ENCODE results near the gene NPSR1.
"Not testable (repeated sequence)": the region's sequence is repeated elsewhere in the genome, so short reads cannot be mapped to it uniquely, and the experiment has no call there.

Gene NPSR1

DNA sequence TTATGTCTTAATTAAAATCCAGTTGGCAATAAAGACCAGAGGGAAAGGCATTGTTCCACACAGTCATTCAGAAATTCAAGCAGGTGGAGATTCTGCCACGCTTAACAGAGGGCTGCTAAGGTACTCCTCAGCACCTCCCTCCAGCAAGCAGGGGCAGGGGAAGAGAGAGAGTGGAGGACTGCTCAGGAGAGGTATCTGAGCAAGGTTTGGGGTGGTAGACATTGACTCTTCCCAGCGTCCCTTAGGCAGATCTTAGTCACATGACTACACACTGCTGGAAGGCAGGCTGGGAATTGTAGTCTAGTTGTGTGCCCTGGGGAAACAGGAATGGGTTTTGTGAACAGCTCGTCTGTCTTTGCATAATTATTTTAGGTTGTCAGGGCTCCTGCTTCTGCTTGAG lies 181.6 kb downstream of the NPSR1 start:
- DNase-seq, result no peak

DNA sequence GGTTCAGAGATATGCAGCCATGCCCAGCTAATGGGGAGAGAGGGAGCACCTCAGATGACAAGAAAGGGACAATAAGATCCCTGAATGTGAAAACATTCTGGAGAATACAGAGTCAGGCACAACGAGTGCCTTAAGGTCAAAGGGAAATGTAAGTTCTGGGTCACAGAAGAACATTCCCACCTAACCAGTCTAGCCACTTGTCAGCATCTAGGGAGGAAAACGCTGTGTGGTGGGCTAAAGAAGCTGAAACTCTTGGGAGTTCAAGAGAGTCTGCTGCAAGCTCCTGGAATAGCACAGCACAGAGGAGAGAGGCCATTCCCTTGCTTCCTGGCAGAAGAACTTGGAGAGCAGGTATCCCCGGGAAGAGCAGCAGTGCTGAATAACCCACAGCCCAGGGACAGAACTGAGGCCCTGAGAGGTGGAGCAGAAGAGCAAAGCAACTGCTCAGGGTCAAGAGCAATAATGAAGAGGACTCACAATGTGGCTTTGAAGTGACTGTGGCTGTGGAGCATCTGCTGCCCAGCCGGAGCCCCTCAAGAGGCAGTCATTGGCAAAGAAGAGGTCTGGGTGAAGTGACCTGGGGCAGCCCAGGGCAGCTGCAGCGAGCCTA lies 182.3 kb downstream of the NPSR1 start:
- no peak for DNase-seq

DNA sequence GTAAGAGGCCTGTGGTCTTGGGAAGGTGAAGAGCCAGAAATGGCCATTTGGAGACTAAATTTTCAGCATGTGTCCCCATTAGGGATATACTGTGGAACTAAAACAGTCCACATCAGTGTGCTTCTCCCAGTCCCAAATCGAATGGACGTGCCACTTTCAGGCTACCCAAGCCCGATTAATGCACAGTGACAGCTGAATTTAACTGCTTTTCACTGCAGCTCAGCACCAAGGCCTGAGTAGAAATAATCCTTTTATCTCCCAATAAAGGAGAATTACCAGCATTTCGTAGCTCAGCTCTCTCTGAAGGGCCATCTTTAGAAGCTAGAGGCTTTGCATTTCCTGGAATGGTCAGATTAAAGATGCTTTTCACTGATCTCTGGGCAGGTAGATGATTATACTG lies 183.3 kb downstream of the NPSR1 start:
- no peak for DNase-seq

DNA sequence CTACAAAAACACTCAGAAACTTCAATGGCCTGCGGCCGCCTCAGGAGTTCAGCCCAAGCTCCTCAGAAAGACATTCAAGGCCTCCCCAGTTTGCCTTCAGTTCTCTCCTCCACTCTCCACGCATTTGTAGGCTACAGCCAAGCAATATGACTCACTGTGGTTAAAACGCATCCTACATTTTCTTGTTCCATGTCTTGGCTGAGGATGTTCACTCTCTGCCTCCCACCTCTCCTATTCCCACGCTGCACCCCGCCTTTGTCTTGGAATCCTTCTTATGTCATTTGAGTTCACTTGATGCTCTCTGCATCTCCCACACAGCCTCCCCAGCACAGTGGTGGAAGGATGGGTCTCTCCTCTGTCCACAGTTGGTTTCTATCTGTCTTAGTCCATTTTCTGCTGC lies 184.8 kb downstream of the NPSR1 start:
- no peak for DNase-seq

DNA sequence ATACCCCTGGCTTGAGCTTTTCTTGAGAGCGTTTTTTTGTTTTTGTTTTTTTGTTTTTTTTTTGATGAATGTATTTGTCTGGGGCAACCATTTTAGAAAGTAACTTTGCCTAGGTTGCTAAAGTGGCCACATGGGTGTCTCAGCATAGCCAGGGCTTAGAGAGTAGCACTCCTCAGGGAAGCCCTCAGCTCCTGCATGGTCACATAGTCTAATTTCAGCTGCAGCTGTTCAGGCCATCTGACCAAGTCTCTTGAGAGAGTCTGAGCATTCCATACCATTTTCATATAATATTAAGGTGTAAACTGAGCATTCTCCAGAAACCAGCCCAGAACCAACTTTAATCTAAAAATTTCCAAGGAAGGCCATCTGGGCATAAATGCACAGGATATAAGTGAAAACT lies 186.4 kb downstream of the NPSR1 start:
- DNase-seq, result no peak

DNA sequence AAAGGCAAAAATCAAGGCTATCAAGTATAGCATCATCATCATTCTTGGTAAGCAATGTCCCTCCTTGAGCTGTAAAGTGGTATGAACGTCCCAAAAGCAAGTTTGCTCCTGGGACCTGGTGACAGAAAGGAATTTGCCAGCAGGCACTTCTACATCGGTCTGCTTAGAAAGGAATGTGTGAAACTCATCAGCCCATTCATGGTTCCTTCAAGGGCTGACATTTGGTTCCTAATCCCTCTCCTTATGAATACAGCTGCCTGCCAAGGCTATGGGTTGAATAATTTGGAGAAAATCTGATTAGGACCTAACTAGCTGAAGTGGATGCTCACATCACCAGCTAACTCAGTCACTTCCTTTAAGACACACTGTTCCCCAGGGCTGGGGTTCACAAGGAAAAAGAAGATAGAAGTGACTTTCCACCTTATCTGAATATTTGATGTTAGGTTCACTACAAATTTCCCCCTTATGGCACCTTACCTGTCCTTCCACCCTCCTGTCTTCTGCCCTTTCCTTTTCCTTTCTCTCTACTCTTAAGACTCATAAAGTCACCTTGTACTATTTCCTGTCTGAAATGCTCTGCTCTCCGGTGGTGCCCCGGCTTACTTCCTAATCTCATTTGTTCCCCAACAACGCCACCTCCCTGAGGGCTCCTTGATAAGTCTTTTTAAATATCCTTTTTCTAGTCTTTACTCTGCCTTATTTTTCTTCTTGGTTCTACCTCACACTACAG lies 187.1 kb downstream of the NPSR1 start:
- no peak for DNase-seq

DNA sequence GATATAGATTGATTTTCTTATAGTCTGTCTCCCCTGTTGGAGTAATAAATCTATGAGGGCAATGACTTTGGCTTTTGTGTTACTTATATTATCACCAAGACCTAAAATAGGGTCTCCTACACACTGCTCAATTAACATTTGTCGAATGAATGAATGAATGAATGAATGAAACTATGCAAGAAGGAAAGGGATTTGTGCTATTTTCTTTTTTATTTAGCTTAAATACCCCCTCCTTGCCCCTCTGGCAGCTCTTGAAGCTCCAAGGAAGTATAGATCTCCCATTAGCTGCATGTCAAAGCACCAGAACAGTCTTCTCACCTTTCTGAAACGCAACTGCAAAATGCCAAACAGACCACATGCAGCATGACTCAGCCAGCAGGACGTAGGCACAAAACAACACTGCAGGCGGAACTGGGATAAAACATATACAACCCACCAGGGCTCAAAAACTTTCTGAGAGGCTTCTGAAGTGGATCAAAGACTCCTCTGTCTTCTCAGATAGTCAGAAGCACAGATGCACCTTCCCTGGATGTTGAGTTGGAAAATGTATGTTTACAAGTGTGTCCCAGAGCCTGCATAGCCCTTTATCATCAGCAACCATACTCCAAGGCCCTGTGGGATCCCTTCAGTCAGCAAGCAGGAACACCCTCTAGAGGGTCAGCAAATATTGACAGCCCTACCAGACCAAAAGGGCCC lies 187.8 kb downstream of the NPSR1 start:
- DNase-seq, result no peak

DNA sequence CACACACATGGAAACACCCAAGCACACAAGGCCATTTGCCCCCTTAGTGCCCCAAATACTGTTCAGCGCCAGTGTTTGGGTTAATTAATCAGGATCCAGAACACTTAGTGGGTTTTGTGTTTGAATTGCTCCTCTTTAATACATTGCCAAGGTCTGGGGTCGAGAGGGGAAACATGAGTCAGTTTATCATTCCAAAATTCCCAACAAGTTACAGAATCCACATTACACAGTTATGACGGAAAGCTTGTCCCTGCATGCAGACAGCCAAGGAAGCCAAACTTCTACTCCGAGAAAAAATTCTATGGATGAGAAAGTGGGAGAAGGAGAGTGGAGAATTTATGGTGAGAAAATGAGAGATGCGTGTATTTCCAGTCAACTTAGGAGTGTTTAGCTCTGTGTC lies 189.0 kb downstream of the NPSR1 start:
- DNase-seq, result no peak

- DNase-seq, result no peak
Observed at GRCh38 chr7:34848670-34849069, 190.7 kb downstream of the NPSR1 start.

DNA sequence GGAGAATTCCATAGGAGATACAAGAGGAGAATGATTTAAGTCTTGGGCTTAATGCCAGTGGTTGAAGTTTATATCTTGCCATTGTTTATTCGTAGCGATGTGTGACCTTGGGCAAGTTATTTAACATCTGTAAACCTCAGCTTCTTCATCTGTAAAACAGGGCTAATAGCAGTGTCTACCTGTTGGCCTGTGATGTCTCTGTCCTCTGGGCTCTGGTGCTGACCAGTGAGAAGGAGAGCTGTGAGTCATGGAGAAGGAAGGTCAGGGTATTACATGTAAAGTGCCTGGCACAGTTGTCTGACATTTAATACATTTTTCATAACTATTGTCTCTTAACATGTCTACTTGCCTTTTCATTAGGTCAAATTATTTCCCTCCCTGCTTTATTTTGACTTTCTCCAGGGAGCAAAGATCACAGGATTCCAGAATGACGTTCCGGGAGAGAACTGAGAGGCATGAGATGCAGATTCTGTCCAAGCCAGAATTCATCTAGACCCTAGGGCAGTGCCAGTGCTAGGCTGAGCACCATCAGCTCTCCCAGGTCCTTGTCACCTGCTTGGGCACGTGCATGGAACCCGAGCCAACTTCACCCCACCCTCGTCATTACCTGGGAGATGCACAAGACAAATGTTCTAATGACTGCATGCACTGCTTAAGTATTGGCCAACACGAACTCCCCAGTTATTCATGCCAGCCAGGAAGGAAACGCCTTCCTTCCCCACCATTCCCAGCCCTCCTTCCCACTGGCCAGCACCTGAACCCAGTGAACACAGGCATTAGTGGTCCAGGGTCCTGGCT lies 191.3 kb downstream of the NPSR1 start:
- no peak for DNase-seq

DNA sequence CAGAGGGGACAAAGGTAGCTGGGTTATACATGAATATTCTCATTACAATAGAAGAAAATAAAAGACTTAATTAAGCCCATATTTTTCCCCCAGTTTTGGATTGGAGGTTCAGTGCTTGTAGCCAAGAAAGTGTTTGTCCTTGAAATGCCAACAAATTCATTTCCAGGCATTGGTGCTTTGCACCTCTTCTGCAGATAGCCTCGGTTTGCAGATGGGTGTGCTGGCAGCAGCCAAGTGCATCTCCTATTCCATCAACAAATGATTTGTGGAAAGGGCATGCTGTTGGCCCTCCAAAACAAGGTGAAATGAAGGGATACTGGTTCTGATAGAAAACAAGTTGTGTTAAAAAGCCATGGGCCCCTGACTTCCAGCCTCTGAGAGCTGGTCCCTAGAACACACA lies 192.0 kb downstream of the NPSR1 start:
- no peak for DNase-seq

- no peak for DNase-seq
Observed at GRCh38 chr7:34850681-34851080, 192.7 kb downstream of the NPSR1 start.

- DNase-seq, result no peak
Observed at GRCh38 chr7:34851431-34851830, 193.4 kb downstream of the NPSR1 start.

GRCh38 chr7:34858444-34858843 lies 200.4 kb downstream of the NPSR1 start:
- DNase-seq, result not testable (repeated sequence)

DNA sequence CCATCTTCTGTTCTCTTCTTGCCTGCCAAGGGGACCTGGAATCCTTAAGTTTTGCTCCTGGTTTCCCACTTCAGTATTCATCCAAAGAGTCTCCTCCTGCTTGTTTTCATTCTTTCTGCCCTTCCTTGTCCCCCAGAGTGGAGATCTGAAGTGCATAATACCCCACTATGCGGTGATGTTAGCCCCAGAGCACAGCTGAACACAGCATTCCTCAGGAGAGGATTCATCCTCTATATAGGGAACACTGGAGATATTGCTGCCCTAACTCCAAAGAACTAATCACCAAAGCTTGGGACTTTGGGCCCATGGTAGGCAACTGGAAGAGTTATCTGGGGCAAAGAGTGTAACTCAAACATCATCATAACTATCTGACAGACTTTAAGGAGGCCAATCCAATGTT lies 201.3 kb downstream of the NPSR1 start:
- DNase-seq, result not testable (repeated sequence)

GRCh38 chr7:34866222-34866621 lies 208.2 kb downstream of the NPSR1 start:
- DNase-seq, result not testable (repeated sequence)

GRCh38 chr7:34867341-34867740 lies 209.3 kb downstream of the NPSR1 start:
- DNase-seq, result not testable (repeated sequence)

- DNase-seq, result not testable (repeated sequence)
Observed at GRCh38 chr7:34868602-34869001, 210.6 kb downstream of the NPSR1 start.

DNA sequence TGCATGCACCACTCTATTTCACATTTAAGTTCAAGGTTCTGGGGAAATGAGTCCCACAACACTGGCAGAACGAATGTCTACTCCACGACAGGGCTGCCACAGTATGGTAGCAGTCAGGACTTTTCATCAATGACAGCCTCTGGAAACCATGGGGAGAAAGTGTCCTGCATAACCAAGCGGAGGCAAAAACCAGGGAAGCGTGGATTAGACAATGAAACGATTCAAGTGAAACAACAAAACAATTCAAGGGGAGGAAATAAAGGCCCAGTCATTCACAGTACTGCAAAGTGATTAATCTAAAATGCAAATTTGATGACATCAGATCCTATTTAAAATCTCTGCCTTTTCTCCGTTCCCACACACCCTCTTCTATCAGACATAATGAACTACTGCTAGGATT lies 211.0 kb downstream of the NPSR1 start:
- no peak for DNase-seq

GRCh38 chr7:34870041-34870440 lies 212.0 kb downstream of the NPSR1 start:
- DNase-seq, result not testable (repeated sequence)

DNA sequence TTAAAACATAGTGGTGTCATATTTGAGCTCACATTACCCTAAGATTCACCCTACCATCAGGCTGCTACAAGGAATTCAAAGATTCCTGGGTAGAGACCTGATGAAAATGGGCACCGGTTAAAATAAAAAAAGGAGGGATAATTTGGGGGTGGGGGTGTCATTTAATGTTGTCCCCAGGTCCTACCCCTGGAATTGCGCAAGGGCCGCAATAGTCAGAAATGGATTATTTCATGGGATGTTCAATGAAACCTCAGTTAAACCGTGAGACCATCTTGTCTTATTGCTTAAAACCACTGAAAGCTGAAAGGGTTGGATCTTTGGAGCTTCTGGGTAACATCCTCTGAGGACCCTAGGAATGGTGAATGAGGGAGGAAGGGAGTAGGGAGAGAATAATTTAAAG lies 216.3 kb downstream of the NPSR1 start:
- not testable (repeated sequence) for DNase-seq

GRCh38 chr7:34875481-34875880 lies 217.5 kb downstream of the NPSR1 start:
- DNase-seq, result no peak

All from SIG-M5 (cell line).